Gastrocnemius medialis (tissue), 4 donors: Measurements from ENCODE around the gene CRISP2.

Experiments used
- CTCF ChIP-seq, 5 experiments: fragments of 450-650 bp in 3 of 5; fragments of 200-600 bp in 2 of 5; sonication (generic) in 2 of 5; IDR thresholded peaks in 4 of 5; conservative IDR thresholded peaks in 1 of 5; 1 replicate in 4 of 5; 2 replicates in 1 of 5; pipeline ENCODE4 v1.5.1; 2016 to 2019; ENCODE audit warnings: antibody characterized with exemption in 5 of 5, mild to moderate bottlenecking in 3 of 5, moderate library complexity in 3 of 5
- POLR2A ChIP-seq, 2 donors: fragments of 450-650 bp; IDR thresholded peaks; one replicate each; pipeline ENCODE4 v1.6.1; 2017; ENCODE audit warnings: antibody characterized with exemption in 2 of 2, mild to moderate bottlenecking in 2 of 2, moderate library complexity in 2 of 2

GRCh38 chr6:49693512-49693911 is 19.8 kb downstream of the CRISP2 start:
- no peak for TF ChIP-seq CTCF (IDR thresholded peaks at IDR 0.05 in 4 of 5, conservative IDR thresholded peaks at IDR 0.05 in 1 of 5)
- TF ChIP-seq POLR2A (IDR thresholded peaks at IDR 0.05), result no peak
